Activated CD4-positive, CD25-positive, alpha-beta regulatory T cell treated with anti-CD3 and anti-CD28 coated beads, Interleukin-2, amount 50 U/mL, for 16 hours (primary cell): ENCODE measurements around the gene DAPK3.
"Not testable (repeated sequence)": the region's sequence is repeated elsewhere in the genome, so short reads cannot be mapped to it uniquely, and the experiment has no call there.

ENCODE experiments used
- DNase-seq: peaks from one replicate; pipeline ENCODE4 v3.0.0-alpha.2; 2020; ENCODE audit warnings: low read depth, low spot score

The DAPK3 gene

DNA sequence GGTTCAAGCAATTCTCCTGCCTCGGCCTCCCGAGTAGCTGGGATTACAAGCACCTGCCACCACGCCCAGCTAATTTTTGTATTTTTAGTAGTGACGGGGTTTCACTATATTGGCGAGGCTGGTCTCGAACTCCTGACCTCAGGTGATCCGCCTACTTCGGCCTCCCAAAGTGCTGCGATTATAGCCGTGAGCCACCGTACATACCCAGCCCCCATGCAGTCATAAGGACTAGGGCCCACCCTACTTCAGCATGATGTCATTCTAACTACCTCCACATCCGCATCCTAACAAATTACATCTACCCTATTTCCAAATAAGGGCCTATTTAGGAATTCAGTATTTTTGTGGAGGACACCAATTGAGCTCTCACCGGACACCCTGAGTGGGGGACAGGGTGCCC, 15.6 kb downstream of the DAPK3 start:
- not testable (repeated sequence) for DNase-seq

DNA sequence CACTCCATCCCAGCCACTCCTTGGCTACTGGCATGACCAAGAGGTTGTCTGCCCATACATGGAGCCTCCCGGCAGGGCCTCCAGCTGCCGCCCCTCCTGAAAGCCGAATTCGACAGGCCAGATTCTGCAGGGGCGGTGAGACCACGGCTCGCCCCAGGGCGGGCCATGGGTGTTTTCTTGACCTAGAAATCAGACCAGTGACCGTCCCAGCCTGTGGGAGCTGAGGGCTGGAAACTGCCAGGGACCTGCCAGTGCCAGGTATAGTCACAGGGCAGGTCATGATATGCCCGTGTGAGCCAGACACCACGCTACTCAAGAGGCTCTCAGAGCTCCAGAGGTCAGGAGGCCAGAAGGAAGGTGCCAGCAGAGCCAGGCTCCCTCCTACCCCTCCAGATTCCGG, 16.8 kb downstream of the DAPK3 start:
- no peak for DNase-seq

DNA sequence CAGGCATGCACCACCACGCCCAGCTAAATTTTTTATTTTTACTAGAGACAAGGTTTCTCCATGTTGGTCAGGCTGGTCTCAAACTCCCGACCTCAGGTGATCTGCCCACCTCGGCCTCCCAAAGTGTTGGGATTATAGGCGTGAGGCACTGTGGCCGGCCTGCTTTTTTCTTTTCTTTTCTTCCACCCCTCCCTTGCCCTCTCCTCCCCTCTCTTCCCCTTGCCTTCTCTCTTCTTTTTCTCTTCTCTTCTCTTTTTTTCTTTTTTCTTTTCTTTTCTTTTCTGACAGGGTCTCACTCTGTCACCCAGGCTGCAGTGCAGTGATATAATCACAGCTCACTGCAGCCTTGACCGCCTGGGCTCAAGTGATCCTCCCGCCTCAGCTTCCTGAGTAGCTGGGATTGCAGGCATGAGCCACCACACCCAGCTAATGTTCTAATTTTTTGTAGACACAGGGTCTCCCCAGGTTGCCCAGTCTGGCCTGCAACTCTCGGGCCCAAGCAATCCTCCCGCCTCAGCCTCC, 18.1 kb downstream of the DAPK3 start:
- DNase-seq: not testable (repeated sequence)

DNA sequence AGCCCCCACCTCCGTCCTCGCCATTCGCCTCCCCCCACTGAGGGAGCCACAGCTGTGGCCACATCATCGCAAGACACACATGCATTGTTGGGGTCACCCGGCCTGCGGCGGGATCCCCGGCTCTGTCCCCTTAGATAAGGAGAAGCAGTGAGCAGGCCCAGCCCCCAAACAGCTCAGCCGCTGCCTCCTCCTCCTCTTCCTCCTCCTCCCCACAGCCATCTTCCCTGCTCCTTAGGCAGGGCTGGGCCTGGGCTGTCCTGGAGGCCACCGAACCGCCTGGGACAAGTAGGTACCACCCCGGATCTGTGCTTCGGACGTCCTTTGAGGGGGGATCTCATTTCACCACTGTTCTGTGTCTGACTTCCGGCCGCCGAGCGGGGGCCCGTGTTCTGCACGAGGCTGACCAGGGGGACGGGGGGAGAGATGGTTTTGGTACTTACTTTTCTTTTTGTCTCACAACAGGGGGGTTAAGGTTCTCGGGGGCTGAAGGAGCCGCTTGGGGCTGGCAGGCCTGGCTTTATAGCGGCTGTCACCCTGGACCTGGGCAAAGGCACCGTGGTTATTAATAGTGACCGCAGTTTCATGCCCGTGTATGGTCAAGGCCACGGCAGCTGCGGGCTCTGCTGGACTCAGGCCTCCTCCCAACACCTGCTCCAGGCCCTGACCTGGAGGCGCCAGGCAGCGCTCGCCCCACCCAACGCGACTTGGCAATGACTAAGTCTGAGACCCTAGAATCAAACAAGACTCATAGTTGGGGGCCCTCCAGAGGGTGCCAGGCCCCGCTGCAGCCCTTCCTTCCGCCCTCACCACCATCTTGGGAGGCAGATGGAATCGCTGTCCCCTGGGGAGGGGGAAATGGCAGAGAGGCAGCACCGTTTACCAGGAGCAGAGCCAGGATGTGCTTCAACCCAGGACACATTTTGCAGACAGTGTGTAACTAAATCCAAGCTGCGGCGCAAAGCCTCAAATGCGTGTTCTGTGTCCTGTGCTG, 19.7 kb downstream of the DAPK3 start:
- no peak for DNase-seq

DNA sequence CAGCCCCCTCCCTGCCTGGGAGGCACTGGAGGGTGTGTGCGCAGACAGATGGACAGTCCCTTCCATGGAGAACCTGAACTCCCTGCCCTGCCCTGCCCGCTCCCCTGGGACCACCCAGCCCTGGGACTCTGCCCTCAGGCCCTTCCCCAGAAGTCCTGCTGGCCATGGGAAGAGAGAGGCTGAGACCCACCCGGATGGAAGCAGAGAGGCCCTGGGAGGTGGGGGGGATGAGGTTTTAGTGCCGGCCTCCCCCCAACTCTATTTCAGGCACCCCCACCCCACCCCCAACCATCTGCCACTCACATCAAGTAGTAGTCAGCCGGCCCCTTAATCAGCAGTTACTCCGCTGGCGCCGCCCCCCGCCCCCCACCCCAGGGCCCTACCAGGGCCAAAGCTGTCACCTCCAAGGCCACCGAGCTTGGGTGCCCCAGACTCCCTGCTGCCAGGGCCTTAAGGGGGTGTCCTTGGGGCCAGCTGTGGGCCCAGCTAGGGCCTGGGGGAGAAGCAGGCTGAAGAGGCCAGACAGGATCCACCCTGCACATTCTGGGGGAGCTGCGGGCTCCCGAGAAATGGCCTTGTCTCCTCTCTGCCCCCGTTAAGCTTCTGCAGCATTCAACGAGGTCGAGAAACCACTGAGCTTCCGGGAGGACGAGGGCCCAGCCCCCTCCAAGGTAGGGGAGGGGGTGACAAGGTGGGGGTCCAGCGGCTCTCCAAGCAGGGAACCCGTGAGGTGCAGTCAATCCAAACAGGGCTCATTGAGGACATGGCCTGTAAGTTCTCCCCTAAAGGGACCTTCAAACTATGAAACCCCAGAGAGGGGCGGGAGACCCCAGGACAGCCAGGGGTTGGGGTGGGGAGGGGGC, 20.7 kb downstream of the DAPK3 start:
- DNase-seq: no peak

DNA sequence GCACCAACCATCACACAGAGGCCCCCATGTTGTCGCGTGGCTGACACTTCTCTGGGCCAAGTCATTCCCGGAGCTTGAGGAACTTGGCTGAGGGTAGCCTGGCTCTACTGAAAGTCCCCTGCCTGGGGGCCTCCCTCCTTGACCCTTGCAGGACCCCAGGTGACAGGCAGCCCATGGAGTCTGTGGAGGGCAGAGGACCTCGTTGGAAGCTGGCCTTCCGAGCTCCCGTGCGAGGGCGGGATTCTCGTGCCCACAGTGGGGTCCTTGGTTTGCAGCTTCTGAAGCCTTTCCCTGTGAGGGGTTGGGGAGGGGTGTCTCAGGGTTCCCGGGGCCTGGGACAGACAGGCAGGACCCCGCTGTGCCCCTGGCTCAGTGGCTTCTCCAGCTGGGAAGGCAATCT, 21.6 kb downstream of the DAPK3 start:
- DNase-seq: no peak

DNA sequence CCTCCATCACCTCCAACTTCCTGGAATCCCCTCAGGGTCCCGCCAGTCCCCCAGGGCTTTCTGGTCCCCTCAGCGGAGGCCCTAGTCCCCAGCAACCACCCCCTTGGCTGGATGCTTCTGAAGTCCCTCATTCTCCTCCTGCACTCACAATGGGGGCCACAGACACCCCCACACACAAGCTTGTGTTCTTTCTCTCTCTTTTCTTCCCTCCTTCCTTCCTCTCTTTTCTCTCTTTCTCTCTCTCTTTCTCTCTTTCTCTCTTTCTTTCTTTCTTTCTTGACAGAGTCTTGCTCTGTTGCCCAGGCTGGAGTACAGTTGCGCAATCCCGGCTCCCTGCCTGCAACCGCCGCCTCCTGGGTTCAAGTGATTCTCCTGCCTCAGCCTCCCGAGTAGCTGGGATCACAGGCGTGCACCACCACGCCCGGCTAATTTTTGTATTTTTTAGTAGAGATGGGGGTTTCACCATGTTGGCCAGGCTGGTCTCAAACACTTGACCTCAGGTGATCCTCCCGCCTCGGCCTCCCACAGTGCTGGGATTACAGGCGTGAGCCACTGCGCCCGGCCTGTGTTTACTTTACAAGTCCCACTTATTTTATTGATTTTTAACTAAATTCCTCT, 23.5 kb downstream of the DAPK3 start:
- DNase-seq: not testable (repeated sequence)

DNA sequence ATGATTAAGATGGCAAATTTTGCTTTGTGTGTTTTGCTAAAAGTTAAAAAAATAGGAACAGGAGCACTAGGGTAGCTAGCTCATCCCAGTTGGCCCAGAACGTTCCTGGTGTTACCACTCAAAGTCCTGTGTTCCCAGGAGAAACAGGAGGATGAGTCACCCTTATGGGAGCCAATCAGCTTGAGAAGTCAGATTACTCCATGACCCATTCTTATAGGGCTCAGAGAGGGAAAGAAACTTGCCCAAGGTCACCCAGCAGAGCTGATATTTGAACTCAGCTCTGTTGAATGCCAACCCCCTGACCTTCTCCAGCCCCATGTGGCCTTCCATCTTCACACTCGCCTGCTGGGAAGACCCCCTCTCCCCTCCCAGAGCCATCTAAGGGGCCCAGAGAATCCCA, 25.1 kb downstream of the DAPK3 start:
- no peak for DNase-seq

DNA sequence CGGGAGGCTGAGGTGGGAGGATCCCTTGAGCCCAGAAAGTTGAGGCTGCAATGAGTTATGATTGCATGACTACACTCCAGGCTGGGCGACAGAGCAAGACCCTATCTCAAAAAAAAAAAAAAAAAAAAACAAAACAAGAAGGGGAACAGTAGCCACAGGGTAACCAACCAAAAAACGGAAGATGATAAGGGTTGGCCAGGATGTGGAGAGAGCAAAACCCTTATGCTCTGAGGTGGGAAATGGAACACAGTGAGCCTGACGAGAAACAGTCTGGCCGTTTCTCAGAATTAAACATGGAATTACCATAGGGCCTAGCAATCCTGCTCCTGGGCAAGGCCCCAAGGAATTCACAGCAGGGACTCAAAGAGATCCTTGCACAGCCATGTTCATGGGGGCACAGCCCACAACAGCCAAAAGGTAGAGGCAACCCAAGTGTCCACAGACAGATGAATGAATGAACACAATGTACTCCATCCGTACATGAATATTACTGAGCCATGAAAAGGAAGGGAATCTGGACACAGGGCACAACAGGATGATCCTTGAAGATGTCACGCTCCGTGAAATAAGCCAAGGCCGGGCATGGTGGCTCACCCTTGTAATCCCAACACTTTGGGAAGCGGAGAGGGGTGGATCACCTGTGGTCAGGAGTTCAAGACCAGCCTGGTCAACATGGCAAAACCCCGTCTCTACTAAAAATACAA, 26.7 kb downstream of the DAPK3 start:
- no peak for DNase-seq

DNA sequence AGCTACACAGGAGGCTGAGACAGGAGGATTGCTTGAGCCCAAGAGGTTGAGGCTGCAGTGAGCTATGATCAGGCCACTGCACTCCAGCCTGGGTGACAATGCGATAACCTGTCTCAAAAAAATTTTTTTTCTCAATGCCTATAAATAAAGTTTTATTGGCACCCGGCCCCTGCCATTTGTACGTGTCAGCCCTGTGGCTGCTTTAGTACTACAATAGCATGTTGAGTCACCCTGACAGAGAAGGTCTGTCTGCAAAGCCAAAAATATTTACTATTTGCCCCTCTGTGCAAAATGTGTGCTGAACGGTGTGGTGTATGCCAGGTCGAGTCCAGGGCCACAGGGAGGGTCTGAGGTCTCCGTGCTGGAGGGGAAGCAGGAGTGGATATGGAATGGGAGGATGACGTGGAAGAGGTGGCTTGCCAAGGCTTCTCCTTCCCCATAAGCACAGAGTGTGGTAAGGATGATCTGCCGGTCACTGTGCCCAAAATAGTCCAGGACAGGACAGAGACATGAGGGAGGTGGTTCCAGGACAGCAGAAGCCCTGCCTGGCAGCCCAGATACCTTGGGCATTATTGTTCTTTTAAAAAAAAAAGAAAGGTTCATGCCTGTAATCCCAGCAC, 28.0 kb downstream of the DAPK3 start:
- DNase-seq: no peak

DNA sequence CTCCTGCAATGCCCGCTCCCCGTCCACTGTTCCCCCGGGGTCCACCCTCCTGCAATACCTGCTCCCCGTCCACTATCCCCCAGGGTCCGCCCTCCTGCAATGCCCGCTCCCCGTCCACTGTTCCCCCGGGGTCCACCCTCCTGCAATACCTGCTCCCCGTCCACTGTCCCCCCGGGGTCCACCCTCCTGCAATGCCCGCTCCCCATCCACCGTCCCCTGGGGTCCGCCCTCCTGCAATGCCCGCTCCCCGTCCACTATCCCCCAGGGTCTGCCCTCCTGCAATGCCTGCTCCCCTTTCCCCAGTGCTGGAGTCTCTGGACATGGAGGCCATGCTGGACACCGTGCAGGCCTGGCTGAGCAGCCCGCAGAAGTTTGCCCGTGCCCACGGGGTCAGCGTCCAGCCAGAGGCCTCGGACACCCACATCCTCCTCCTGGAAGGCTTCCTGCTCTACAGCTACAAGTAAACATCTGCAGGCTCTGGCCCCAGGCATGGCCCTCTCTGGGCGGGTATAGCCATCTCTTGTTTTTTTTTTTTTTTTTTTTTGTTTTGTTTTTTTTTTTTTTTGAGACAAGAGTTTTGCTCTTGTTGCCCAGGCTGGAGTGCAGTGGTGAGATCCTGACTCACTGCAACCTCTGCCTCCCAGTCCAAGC, 32.5 kb downstream of the DAPK3 start:
- DNase-seq: not testable (repeated sequence)

DNA sequence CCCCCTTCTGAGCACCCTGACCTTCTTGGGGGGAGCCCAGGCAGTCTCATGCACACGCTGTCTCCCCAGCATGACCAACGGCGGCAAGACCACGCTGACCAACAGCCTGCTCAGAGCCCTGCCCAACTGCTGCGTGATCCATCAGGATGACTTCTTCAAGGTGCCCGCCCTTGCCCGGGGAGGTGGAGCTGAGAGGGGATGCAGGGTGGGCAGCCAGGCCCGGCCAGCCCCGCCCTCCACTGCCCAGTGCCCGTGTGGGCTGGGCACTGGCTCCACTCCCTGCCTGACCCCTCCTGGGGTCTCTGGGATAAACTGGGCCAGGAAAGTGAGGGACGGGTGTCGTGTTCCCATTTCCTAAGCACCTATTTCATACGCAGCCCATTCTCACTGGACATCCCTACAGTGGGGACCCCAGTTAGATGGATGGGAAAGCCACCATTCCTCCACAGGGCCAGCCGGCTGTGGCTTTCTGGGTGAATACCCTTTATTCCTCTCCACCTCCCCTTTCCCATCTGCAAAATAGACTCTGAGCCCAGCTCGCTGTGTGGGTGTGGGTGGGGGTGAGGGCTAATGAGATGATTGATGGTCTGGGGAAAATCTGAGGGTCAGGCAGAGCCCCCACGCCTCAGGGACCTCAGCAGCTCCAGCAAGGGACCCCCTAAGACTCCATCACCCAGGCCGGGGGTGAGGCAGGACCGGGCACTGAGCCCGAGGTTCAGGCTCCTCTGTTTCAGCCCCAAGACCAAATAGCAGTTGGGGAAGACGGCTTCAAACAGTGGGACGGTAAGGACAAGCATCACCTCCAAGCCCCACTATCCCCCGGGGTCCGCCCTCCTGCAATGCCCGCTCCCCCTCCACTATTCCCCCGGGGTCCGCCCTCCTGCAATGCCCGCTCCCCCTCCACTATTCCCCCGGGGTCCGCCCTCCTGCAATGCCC, 34.1 kb downstream of the DAPK3 start:
- DNase-seq: no peak

DNA sequence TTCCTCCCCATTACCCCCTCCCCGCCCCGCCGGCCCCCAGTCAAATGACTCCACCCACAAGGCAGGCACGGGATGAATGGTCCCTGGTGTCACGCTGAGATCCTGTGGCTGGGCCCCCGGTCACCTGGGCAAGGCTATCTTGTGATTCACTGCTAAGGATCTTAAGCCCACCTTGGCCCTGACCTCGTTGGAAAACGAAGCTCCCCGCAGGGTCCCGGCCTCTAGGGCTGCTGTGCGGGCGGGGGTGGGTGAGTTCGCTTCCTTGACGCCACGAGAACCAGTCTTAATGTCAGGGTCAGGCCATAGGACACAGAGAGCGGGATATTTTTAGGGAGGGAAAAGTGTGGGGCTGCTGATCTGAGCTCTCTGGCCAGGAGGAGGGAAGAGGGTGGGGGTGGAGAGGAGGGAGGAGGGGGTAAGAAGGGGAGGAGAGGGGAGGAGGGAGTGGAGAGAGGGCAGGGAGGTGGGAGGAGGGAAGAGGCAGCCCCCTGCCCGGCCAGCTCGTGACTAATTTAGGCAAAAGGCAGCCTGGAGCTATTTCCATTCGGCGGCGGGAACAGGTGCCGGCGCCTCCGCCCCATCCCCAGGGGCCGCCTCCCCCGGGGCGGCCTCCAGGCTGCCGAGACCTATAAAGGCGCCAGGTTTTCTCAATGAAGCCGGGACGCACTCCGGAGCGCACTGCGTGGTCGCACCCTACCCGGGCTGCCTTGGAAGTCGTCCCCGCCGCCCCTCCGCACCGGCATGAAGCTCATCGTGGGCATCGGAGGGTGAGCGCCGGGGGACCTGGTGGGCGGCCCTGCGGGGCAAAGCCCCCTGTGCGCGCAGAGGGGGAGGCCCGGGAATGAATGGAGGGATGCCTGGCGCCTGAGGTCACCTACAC, 37.7 kb downstream of the DAPK3 start, which contains the start of gene NMRK2:
NMRK2 (plus strand) TSS at position 139 of the 880 bp plus-strand sequence; CDS start at position 742, 603 bp downstream.
- DNase-seq: no peak

DNA sequence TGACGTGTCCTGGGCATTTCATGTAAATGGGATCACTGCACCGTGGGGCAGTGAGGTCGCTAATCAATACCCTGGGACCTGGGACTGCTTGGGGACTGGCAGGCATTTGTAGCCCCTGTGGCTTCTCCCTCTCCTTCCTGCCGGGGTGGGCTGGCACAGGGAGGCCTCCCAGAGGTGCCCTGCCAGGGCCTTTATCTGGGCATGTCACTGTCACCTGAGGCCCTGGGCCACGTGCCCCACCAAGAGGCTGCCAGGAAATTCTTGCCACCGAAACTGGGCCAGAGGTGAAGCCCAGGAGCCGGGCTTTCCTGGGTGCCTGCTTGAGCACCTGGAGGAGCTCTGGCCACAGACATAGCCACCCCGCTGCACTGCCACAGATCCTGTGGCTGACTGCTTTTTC, 39.9 kb downstream of the DAPK3 start:
- no peak for DNase-seq

DNA sequence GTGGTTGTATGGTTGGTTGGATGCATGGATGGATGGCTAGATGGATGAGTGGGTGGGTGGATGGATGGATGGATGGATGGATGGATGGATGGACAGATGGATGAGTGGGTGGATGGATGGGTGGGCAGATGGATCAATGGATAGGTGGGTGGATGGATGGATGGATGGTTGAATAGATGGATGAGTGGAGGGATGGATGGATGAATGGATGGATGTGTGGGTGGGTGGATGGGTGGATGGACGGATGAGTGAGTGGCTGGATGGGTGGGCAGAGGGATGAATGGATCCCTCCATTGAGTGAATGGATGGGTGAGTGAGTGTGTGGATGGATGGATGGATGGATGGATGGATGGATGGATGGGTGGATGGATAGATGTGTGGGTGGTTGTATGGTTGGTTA, 47.0 kb downstream of the DAPK3 start:
- no peak for DNase-seq

DNA sequence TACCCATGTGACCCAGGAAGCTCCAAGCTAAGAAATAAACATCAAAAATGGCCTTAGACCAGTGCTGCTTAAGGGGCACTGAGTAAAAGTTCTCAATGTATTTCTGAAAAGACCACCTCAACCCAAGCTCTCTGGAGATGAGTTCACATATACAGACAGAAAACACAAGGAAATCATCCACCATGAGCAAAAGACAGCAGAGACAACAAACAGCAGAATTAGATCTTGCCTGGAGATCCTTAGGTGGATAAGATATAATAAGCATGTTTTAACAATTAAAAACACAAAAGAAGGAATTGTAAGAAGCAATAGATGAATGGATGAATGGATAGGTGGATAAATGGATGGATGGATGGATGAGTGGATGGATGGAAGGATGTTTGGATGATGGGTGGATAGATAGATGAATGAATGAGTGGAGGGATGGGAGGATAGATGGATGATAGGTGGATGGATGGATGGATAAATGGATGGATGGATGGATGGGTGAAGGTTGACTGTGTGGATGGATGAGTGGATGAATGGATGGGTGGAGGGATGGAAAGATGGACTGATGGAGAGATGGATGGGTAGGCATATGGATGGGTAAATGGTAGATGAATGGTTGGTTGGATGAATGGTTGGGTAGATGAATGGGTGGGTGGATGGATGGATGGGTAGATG, 47.7 kb downstream of the DAPK3 start:
- DNase-seq: no peak

DNA sequence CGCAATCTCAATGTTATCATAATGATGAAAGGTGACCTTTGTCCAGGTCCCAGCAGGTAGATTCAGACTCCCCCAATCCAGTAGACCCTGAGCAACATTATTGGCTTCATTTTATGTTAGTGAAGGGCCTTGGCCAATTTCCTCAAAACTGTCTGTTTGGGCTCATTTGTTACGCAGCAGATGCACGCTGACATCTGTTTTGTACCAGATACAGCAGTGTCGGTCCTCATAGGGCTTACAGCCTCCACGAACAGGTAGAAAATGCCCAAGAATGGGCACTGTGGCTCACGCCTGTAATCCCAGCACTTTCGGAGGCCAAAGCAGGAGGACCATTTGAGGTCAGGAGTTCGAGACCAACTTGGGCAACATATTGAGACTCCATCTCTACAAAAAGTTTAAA, 51.1 kb downstream of the DAPK3 start:
- DNase-seq: no peak
